IPS-18a (cell line): ENCODE data around the gene CDC14C.
"Not testable (repeated sequence)": the region's sequence is repeated elsewhere in the genome, so short reads cannot be mapped to it uniquely, and the experiment has no call there.

ENCODE experiments used
- H3K27ac ChIP-seq: one replicate; pipeline ENCODE4 v1.5.1; 2013; ENCODE audit warnings: low read length
- H3K27me3 ChIP-seq: one replicate; pipeline ENCODE4 v1.6.1; 2013; ENCODE audit warnings: mild to moderate bottlenecking, low read length; ENCODE audit not compliant: control insufficient read depth, insufficient read depth
- H3K36me3 ChIP-seq: one replicate; pipeline ENCODE4 v1.6.1; 2013; ENCODE audit warnings: low read depth, low read length; ENCODE audit not compliant: control insufficient read depth
- H3K4me1 ChIP-seq: one replicate; pipeline ENCODE4 v1.6.1; 2013; ENCODE audit warnings: low read depth, low read length; ENCODE audit not compliant: control insufficient read depth
- H3K4me3 ChIP-seq: one replicate; pipeline ENCODE4 v1.5.1; 2013; ENCODE audit warnings: low read length
- H3K9ac ChIP-seq: one replicate; pipeline ENCODE4 v1.6.1; 2013; ENCODE audit warnings: mild to moderate bottlenecking, low read length, moderate library complexity
- H3K9me3 ChIP-seq: one replicate; pipeline ENCODE4 v1.6.1; 2013; ENCODE audit warnings: low read depth, low read length; ENCODE audit not compliant: control insufficient read depth

CDC14C gene

GRCh38 chr7:48924433-48924832, at the start of gene CDC14C:
TSS of gene CDC14C (plus strand) at chr7:48924547. CDS start at chr7:48924673, 126 bp downstream.
- H3K9me3 ChIP-seq, result no peaks in the 10 kb centered on the region
- H3K36me3 ChIP-seq, result no peaks in the 10 kb centered on the region
- H3K4me3 ChIP-seq, result no peak within 1 kb of the TSS

GRCh38 chr7:48875045-48875916, 49.1 kb upstream of the CDC14C start:
- H3K4me1 ChIP-seq, result no peaks in the 10 kb centered on the region
- H3K4me3 ChIP-seq, result no peak overlapping the region
- H3K27me3 ChIP-seq, result no peaks in the 10 kb centered on the region
- H3K9ac ChIP-seq, result no peak overlapping the region
- no peaks in the 10 kb centered on the region for H3K36me3 ChIP-seq
- H3K27ac ChIP-seq, result no peak overlapping the region
- no peaks in the 10 kb centered on the region for H3K9me3 ChIP-seq

More at GRCh38 chr7:48924433-48924832, at the start of gene CDC14C:
- Histone ChIP-seq H3K9ac (no peak within 1 kb of the TSS), H3K27me3 (no peaks in the 10 kb centered on the region), H3K4me1 (no peaks in the 10 kb centered on the region), H3K27ac (no peak within 1 kb of the TSS)

- no peaks in the 10 kb centered on the region for H3K36me3 ChIP-seq
- H3K9me3 ChIP-seq, result no peaks in the 10 kb centered on the region
- no peaks in the 10 kb centered on the region for H3K4me1 ChIP-seq
- no peak overlapping the region for H3K4me3 ChIP-seq
- no peaks in the 10 kb centered on the region for H3K27me3 ChIP-seq
- no peak overlapping the region for H3K27ac ChIP-seq
- no peak overlapping the region for H3K9ac ChIP-seq
These were observed 48.3 kb upstream of the CDC14C start for GRCh38 chr7:48876087-48876486.

- Histone ChIP-seq H3K36me3 (no peaks in the 10 kb centered on the region), H3K27ac (no peak overlapping the region)
These were observed 43.5 kb upstream of the CDC14C start for GRCh38 chr7:48880851-48881250.

GRCh38 chr7:48887500-48887899, 36.8 kb upstream of the CDC14C start:
- Histone ChIP-seq H3K4me3 (no peak overlapping the region), H3K36me3 (no peaks in the 10 kb centered on the region), H3K9me3 (peaks cover 12% of the 10 kb centered on the region), H3K9ac (no peak overlapping the region), H3K4me1 (no peaks in the 10 kb centered on the region), H3K27ac (no peak overlapping the region), H3K27me3 (no peaks in the 10 kb centered on the region)

More at GRCh38 chr7:48880851-48881250, 43.5 kb upstream of the CDC14C start:
- no peak overlapping the region for H3K9ac ChIP-seq
- H3K4me3 ChIP-seq, result no peak overlapping the region
- no peaks in the 10 kb centered on the region for H3K9me3 ChIP-seq
- no peaks in the 10 kb centered on the region for H3K27me3 ChIP-seq
- no peaks in the 10 kb centered on the region for H3K4me1 ChIP-seq

GRCh38 chr7:48894574-48894973, 29.8 kb upstream of the CDC14C start:
- H3K36me3 ChIP-seq, result no peaks in the 10 kb centered on the region
- H3K27me3 ChIP-seq, result no peaks in the 10 kb centered on the region
- peaks cover 14% of the 10 kb centered on the region for H3K9me3 ChIP-seq
- no peak overlapping the region for H3K4me3 ChIP-seq
- no peak overlapping the region for H3K9ac ChIP-seq
- H3K4me1 ChIP-seq, result no peaks in the 10 kb centered on the region
- no peak overlapping the region for H3K27ac ChIP-seq

- no peaks in the 10 kb centered on the region for H3K27me3 ChIP-seq
- H3K4me1 ChIP-seq, result no peaks in the 10 kb centered on the region
- H3K36me3 ChIP-seq, result no peaks in the 10 kb centered on the region
- H3K9ac ChIP-seq, result no peak overlapping the region
- H3K4me3 ChIP-seq, result no peak overlapping the region
- peaks cover under 1% of the 10 kb centered on the region for H3K9me3 ChIP-seq
- no peak overlapping the region for H3K27ac ChIP-seq
These were observed 24.4 kb upstream of the CDC14C start for GRCh38 chr7:48899932-48900331.

- H3K9me3 ChIP-seq, result peaks cover 2% of the 10 kb centered on the region
- H3K4me1 ChIP-seq, result no peaks in the 10 kb centered on the region
- H3K9ac ChIP-seq, result no peak overlapping the region
- no peak overlapping the region for H3K27ac ChIP-seq
- no peak overlapping the region for H3K4me3 ChIP-seq
- no peaks in the 10 kb centered on the region for H3K27me3 ChIP-seq
- no peaks in the 10 kb centered on the region for H3K36me3 ChIP-seq
These were observed 22.4 kb upstream of the CDC14C start for GRCh38 chr7:48901966-48902365.

- Histone ChIP-seq H3K9me3 (peaks cover 2% of the 10 kb centered on the region), H3K27me3 (no peaks in the 10 kb centered on the region)
These were observed 19.4 kb upstream of the CDC14C start for GRCh38 chr7:48904975-48905374.

GRCh38 chr7:48905686-48906085, 18.7 kb upstream of the CDC14C start:
- not testable (repeated sequence) for H3K27me3 ChIP-seq, H3K9me3 ChIP-seq, H3K4me3 ChIP-seq, H3K4me1 ChIP-seq, H3K9ac ChIP-seq, H3K36me3 ChIP-seq, H3K27ac ChIP-seq

More at GRCh38 chr7:48904975-48905374, 19.4 kb upstream of the CDC14C start:
- Histone ChIP-seq H3K9ac (no peak overlapping the region), H3K4me3 (no peak overlapping the region), H3K4me1 (no peaks in the 10 kb centered on the region), H3K27ac (no peak overlapping the region), H3K36me3 (no peaks in the 10 kb centered on the region)

- not testable (repeated sequence) for H3K4me3 ChIP-seq, H3K4me1 ChIP-seq, H3K9ac ChIP-seq, H3K27ac ChIP-seq, H3K9me3 ChIP-seq, H3K27me3 ChIP-seq, H3K36me3 ChIP-seq
These were observed 14.5 kb upstream of the CDC14C start for GRCh38 chr7:48909887-48910286.

GRCh38 chr7:48931481-48931880, 7.1 kb downstream of the CDC14C start:
- no peak overlapping the region for H3K27ac ChIP-seq
- H3K9ac ChIP-seq, result no peak overlapping the region
- H3K4me3 ChIP-seq, result no peak overlapping the region
- H3K4me1 ChIP-seq, result no peaks in the 10 kb centered on the region
- no peaks in the 10 kb centered on the region for H3K27me3 ChIP-seq
- no peaks in the 10 kb centered on the region for H3K36me3 ChIP-seq
- H3K9me3 ChIP-seq, result no peaks in the 10 kb centered on the region
